NCI-H146 treated with DMSO at 0.1 percent for 48 hours (cell line): ENCODE results near the gene BLNK.
"Not testable (repeated sequence)": the region's sequence is repeated elsewhere in the genome, so short reads cannot be mapped to it uniquely, and the experiment has no call there.

Experiments
- DNase-seq: peaks from one replicate; lab custom pipeline; 2025; ENCODE audit not compliant: unreplicated experiment; lab: John Stamatoyannopoulos, UW

BLNK gene

GRCh38 chr10:96229568-96230030, 41.8 kb downstream of the BLNK start:
- DNase-seq, result no peak

- DNase-seq, result no peak
Observed at GRCh38 chr10:96228408-96228994, 42.9 kb downstream of the BLNK start.

DNA sequence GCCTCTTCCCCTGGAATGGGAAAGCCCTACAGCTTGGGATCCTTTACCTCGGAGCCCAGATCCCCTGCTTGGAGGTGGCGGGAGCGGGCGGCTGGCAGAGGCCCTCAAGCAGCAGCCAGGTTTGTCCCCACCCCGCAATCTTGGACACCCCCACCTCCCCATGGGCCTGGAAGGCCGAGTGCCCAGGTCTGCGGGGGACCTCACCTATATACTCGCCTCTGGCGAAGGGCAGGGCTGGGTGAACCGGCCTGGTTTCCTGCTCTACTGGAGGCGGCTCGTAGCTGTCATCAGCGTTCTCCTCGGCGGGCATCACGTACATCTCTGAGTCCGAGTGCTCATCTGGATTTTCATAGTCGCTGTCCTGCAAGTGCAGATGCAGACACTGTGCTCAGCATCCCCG, 44.2 kb downstream of the BLNK start:
- DNase-seq, result no peak

DNA sequence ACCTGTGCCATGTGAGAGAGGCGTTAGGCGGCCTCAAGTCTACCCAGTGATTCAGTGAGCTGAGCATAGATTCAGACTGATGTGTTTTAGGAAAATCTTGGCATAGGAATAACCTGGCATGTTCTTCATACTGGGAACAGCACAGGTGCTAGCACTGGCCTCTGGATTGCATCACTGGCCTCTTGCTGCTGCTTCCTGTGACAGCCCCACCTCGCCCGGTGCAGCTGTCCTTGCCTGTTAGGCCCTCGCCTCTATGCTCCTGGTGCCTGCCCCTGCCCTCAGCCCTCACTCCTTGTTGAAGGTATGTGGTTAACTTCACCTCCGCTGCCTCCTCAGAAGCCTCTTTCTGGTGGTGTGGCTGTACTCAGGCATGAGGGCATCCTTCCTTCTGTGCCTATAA, 46.2 kb downstream of the BLNK start:
- no peak for DNase-seq

- DNase-seq, result no peak
Observed at GRCh38 chr10:96222908-96223307, 48.5 kb downstream of the BLNK start.

DNA sequence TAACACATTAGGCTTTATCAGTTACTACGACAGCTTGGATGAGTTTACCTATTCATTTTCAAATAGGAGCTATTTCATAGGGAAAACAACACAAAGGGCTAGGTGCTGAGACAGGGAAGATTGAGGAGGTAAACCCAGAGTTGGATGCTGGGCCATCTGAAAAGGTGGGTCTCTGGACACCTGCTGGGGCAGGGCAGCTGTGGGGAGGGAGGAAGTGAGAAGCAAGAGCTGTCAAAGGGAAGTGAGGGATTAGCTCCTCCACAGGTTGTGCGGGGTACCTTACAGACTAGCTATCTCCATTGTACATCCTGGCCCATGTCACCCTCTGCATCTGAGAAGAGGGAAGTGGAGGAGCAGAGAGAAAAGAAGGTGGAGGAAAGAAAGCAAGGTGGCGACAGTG, 48.9 kb downstream of the BLNK start:
- DNase-seq, result no peak

GRCh38 chr10:96218826-96219225, 52.5 kb downstream of the BLNK start:
- no peak for DNase-seq

DNA sequence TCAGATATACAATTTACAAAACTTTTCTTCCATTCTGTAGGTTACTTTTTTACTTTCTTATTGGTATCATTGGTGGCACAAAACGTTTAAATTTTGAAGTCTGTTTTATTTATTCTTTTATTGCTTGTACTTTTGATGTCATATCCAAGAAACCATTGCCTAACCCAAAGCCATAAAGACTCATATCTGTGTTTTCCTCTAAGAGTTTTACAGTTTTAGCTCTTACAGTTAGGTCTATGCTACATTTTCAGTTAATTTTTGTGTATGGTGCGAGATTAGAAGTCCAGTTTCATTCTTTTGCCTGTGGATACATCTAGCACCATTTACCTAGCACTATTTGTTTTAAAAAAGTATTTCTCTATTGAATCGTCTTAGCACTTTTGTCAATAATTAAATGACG, 53.7 kb downstream of the BLNK start:
- no peak for DNase-seq

- DNase-seq, result no peak
Observed at GRCh38 chr10:96216775-96217174, 54.6 kb downstream of the BLNK start.

- DNase-seq, result no peak
Observed at GRCh38 chr10:96212911-96213310, 58.5 kb downstream of the BLNK start.

DNA sequence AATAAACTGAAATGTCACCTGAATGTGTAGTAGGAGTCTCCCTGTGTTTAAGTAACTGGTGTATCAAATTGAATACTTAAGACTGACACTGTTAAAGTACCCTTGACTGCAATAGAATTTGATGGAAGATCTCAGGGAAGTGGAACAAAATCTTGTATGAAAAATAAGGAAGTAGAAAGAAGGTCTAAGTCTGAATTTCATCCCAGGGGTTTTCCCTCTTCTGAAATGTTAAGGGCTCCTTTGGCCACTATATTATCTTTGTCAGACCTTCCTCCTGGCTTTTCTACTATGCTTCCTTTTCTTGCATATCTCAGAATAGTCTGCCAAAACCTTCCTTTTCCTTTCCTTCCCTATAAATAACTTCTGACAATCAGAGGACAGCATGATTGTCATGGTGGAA, 59.6 kb downstream of the BLNK start:
- DNase-seq, result no peak

GRCh38 chr10:96208946-96209345, 62.4 kb downstream of the BLNK start:
- DNase-seq, result no peak

GRCh38 chr10:96208271-96208670, 63.1 kb downstream of the BLNK start:
- no peak for DNase-seq

DNA sequence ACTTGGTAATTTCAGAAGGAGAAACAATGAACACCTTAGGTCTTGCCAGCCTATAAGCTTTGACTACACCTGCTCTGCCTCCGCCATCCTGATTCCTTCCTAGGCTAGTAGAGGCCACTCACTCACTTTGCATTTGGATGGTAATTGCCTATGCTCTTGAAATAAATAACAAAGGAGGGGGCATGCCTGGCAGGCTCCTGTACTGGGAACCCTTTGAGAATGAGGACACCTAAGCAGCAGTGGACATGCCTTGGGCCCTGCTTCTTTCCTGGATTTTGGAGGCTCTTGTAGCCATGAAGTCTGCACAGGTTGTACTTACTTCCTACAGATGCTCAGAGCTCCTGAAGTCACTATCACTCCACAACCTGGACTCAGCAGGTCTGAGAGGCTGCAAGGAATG, 65.8 kb downstream of the BLNK start:
- no peak for DNase-seq

DNA sequence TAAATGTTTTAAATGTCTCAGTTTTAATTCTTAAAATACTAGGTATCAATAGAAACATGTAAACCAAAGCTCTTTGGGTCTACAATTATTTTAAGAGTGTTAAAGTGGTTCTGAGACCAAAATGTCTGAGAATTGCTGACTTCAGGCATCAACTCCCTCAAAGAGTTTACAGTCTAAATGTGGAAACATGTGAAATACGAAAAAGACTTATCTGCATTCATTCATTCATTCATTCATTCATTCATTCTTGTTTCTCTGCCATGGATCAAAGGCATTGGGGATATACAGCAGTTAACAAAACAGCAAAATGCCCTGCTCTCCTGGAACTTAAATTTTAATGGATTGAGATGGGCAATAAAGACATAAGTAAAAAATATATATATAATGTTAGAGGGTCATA, 69.8 kb downstream of the BLNK start:
- no peak for DNase-seq

DNA sequence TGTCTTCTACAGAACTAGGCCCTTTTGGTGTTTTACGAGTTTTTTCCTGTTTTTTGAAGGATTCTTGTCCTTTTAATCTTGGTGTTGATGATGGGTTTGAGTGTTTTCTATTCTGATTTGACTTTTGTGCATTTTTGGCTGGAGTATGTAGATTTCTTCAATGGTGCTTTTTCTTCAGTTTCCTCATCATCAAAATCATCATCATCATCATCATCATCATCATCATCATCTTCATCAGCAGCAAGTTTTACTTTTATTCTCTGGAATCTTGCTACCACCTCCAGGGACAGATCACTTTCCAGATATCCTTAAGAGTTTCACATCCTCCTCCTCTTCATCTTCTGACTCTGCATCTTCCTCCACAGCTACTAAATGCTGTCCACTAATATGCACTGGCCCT, 81.9 kb downstream of the BLNK start:
- not testable (repeated sequence) for DNase-seq

GRCh38 chr10:96188916-96189315, 82.5 kb downstream of the BLNK start:
- DNase-seq, result no peak

DNA sequence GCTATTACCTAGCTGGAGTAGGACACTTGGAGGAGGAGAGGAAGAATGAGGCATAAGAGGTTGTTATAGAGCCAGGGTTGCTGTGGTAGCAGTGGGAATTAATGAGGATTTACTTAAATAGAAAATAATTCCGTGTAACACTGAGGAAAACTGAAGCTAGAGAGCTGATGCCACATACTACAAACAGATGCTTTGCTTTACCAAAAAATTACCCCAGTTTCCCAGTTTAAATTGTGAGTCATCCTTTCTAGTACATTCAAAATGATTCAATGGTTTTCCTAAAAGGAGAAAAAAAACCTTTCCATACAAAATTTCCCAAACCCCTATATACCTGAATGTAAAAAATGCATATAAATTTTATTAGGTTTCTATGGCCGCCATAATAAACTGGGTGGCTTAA, 82.9 kb downstream of the BLNK start:
- no peak for DNase-seq

DNA sequence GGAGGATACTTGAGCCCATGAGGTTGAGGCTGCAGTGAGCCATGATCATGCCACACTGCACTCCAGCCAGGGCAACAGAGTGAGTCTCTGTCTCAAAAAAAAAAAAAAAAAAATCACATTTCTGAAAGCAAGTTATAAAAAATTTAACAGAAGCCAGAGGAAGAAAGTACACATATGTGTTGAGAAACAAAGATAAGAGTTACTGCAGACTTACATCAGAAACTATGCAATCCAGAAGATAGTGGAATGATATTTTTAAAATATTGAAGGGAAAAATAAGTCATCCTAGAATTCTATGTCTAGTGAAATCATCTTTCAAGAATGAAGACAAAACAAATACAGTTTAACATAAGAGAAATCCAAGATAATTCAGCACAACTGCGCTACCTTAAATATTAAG, 94.4 kb downstream of the BLNK start:
- no peak for DNase-seq

GRCh38 chr10:96172666-96173065, 98.7 kb downstream of the BLNK start:
- no peak for DNase-seq

DNA sequence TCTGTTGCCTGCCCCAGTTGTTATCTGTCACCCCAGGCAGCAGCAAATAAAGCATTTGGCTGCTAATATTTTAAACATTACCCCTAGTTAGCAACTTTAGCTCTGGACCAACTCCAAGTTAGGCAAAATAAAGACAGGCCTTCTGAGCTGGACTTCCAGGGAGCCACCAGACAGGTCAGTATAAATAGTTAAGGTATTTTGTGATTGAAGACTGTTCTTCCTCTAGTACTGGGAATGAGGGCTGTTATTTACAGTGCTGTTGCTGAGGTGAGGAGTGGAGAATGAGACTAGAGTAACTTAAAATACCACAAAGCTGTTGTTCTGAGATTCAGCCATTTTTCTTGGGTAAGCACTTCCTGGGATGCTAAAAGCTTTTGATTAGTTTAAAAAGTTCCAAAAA, 101.1 kb downstream of the BLNK start:
- no peak for DNase-seq

DNA sequence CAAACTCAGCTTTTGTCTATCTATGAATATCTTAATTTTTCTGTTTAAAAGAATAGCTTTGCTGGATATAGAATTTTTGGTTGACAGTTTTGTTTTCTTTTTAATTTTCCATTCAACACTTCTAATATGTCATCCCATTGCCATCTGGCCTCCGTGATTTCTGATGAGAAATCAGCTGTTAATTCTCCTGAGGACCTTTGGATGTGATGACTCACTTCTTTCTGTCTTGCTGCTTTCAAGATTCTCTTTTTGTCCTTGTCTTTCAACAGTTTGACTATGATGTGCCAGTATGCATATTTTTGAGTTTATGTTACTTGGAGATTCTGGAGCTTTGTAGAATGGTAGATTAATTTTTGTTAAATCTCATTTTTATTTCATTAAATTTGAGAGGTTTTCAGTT, 102.8 kb downstream of the BLNK start:
- no peak for DNase-seq

DNA sequence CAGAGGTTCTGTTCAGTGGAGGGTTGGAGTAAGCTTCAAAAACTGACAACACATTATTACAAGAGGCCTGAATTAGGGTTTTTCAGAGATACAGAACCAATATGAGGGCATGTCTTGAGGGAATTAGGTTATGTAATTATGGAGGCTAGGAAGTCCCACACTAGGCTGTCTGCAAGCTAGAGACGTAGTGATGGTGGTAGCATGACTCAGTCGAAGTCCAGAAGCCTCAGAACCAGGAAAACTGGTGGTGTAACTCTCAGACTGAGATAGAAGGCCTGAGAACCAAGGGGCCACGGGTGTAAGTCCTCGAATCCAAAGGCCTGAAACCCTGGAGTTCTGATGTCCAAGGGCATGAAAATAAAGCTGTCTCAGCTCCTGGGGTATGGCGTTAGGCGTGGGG, 105.6 kb downstream of the BLNK start:
- no peak for DNase-seq

DNA sequence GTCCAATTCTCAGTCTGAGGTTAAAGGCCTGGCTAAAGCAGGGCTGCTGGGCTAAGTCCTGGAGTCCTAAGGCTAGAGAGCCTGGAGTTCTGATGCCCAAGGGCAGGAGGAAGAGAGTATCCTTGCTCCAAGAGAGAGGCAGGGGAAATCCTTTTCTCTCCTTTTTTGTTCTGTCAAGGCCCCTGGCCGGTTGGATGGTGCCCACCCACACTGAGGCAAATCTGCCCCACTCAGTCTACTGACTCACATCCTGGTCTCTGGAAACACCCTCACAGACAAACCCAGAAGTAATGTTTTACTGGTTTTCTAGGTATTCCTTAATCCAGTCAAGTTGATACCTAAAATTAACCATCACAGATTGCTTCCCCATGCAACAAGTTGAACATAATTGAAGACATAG, 118.3 kb downstream of the BLNK start:
- no peak for DNase-seq
